ENCODE data around the gene POLR3E.

The POLR3E gene

DNA sequence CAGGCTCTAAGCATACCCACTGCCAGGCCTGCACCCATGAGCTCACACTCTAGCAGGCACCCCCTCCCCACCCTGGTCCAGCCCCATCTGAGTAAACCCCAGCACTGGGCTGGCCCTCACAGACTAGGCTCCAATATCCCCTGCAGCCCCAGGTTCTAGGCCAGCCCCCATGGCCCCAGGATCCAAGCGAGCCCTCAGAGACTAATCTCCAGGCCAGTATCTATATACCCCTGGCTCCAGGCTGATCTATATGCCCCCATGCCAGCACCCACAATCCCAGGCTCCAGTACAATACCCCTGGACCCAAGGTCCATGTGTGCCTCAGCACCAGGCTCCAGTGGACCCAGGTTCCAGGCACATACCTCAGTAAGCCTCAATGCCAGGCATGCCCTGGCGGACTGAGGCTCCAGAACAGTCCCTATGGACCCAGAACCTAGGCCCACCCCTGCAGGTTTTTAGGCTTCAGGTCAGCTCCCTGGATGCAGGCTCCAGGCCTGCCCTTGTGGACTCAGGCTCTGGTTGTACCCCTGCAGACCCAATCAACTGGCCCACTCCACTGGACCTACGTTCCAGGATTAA is 38.5 kb downstream of the POLR3E start:
- no peak overlapping the region for H3K4me3 ChIP-seq (ENCODE audit: low read length)

DNA sequence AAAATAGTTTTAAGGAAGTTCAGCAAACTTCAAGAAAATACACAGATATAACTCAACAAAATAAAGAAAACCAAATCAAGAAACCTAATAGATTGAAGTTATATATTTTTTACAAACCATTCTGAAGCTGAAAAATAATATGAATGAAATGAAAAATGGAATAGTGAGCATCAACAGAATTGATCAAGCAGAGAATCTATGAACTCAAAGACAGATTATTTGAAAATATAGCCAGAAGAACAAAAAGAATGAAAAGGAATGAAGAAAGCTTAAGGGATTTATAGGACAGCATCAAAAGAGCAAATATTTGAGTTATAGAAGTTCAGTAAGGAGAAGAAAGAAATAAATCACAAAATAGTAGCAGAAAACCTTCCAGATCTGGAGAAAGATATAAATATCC is 39.4 kb downstream of the POLR3E start:
- TF ChIP-seq, protein P1, sequence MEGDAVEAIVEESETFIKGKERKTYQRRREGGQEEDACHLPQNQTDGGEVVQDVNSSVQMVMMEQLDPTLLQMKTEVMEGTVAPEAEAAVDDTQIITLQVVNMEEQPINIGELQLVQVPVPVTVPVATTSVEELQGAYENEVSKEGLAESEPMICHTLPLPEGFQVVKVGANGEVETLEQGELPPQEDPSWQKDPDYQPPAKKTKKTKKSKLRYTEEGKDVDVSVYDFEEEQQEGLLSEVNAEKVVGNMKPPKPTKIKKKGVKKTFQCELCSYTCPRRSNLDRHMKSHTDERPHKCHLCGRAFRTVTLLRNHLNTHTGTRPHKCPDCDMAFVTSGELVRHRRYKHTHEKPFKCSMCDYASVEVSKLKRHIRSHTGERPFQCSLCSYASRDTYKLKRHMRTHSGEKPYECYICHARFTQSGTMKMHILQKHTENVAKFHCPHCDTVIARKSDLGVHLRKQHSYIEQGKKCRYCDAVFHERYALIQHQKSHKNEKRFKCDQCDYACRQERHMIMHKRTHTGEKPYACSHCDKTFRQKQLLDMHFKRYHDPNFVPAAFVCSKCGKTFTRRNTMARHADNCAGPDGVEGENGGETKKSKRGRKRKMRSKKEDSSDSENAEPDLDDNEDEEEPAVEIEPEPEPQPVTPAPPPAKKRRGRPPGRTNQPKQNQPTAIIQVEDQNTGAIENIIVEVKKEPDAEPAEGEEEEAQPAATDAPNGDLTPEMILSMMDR (conservative IDR thresholded peaks at IDR 0.05; ENCODE audit: low read length), result no peak
- no peak overlapping the region for H3K4me3 ChIP-seq (ENCODE audit: low read length)
- DNase-seq (ENCODE audit: low read depth), result no peak

More for the DNA sequence above, 38.5 kb downstream of the POLR3E start:
- no peak for DNase-seq (ENCODE audit: low read depth)
- TF ChIP-seq, protein P1 (conservative IDR thresholded peaks at IDR 0.05; ENCODE audit: low read length), result no peak

DNA sequence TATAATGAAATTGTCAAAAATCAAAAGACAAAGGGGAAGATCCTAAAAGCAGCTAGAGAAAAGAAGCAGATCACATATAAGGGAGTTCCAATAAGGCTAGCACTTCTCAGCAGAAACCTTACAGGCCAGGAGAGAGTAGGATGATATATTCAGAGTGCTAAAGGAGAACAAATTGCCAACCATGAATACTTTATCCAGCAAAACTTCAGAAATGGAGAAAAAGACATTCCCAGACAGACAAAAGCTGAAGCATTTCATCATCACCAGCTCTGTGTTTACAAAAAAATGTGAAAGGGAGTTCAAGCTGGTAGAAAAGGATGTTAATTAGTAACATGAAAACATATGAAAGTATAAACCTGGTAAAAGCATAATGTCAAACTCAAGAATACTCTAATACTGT is 39.8 kb downstream of the POLR3E start:
- TF ChIP-seq, protein P1 (conservative IDR thresholded peaks at IDR 0.05; ENCODE audit: low read length), result no peak
- no peak for DNase-seq (ENCODE audit: low read depth)
- H3K4me3 ChIP-seq (ENCODE audit: low read length), result no peak overlapping the region

DNA sequence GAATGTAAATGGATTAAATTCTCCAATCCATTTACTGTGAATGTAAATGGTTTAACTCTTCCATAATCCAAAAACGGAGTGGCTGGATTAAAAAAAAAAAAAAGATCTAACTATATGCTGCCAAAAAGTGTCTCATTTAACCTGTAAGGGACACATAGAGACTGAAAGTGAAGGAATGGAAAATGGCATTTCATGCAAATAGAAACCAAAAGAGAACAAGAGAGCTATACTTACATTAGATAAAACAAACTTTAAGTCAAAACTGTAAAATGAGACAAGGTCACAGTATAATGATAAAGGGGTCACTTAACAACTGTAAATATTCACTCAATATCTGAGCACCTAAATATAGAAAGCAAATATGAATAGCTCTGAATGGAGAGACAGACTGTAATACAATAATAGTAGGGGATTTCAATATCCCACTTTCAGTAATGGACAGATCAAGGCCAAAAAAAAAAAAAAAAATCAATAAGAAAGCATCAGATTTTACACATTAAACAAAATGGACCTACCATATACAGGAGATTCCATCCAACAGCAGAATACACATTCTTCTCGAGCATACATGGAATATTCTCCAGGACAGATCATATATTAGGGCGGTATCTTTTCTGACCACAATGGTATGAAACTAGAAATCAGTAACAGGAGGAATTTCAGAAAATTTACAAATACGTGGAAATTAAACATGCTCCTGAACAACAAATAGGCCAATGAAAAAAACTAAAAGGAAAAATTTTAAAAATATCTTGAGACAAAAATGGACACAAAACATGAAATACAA is 40.8 kb downstream of the POLR3E start:
- no peak overlapping the region for H3K4me3 ChIP-seq (ENCODE audit: low read length)
- TF ChIP-seq, protein P1 (conservative IDR thresholded peaks at IDR 0.05; ENCODE audit: low read length), result no peak
- no peak for DNase-seq (ENCODE audit: low read depth)

DNA sequence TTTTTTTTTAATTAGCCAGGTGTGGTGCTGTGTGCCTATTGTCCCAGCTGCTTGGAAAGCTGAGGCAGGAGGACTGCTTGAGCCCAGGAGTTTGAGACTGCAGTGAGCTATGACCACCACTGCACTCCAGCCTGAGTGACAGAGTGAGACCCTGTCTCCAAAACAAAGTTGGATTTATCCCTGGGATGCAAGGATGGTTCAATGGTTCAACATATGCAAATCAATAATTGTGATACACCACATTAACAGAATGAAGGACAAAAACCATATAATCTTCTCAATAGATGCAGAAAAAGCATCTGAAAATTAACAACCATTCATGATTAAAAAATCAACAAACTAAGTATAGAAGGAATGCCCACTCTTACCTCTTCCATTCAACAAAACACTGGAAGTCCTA is 43.7 kb downstream of the POLR3E start:
- TF ChIP-seq, protein P1 (conservative IDR thresholded peaks at IDR 0.05; ENCODE audit: low read length), result no peak
- no peak for DNase-seq (ENCODE audit: low read depth)
- no peak overlapping the region for H3K4me3 ChIP-seq (ENCODE audit: low read length)

DNA sequence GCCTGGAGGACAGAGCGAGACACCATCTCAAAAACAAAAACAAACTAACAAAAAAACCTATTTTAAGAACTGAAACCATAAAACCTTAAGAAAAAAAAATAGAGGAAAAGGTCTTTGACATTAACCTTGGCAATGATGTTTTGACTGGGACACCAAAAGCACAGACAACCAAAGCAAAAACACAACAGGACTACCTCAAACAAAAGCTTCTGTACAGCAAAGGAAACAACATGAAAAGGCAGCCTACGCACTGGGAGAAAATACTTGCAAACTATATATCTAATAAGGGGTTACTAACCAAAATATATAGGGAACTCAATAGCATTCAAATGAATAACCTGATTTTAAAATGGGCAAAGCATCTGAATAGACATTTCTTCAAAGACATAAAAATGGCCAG is 44.9 kb downstream of the POLR3E start:
- no peak overlapping the region for H3K4me3 ChIP-seq (ENCODE audit: low read length)
- DNase-seq (ENCODE audit: low read depth), result no peak
- TF ChIP-seq, protein P1 (conservative IDR thresholded peaks at IDR 0.05; ENCODE audit: low read length), result no peak

DNA sequence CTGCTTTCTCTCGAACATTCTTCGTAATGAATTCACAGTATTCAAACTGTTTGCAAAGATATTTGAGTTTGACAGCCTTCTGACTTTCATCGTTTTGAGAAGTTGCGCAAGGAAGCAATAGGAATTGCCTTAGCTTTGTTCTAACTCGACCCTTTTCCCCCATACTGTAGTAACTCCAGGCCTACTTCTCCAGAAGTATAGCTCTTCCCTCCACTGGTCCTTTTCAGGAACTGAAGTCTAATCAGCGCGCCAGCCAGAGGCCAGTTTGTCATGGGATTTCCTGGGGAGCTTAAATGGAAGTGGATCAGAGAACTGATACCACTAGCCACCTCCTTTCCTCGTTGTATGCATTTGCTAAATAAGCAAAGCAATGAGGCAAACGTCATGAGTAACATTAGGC is 49.3 kb downstream of the POLR3E start:
- TF ChIP-seq, protein P1 (conservative IDR thresholded peaks at IDR 0.05; ENCODE audit: low read length), result no peak
- no peak for DNase-seq (ENCODE audit: low read depth)
- no peak overlapping the region for H3K4me3 ChIP-seq (ENCODE audit: low read length)
